ENCODE data around the gene ORC1.

DNA sequence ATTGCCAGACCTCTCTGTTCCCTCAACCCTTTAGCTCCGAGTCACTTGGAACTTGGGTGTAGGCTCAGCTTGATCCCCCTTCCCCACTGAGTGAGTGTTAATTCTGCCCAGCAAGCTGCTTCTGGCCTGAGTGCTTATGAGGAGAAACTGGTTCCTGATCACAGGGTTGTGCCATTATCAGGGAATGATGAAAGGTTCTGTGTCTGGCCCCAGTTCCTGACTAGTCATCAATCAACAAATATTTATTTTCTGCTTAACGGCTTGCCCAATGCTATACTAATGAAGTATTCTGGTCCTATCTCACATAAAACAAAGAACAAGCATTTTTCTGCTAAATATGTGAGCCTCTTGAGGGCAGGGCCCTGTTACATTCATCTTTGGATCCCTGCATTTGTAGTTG is 59.0 kb downstream of the ORC1 start:
- TF ChIP-seq POLR2AphosphoS5 (IDR thresholded peaks at IDR 0.05) (no peak), POLR2A (IDR thresholded peaks at IDR 0.05) (no peak)
- TF ChIP-seq, protein P1, sequence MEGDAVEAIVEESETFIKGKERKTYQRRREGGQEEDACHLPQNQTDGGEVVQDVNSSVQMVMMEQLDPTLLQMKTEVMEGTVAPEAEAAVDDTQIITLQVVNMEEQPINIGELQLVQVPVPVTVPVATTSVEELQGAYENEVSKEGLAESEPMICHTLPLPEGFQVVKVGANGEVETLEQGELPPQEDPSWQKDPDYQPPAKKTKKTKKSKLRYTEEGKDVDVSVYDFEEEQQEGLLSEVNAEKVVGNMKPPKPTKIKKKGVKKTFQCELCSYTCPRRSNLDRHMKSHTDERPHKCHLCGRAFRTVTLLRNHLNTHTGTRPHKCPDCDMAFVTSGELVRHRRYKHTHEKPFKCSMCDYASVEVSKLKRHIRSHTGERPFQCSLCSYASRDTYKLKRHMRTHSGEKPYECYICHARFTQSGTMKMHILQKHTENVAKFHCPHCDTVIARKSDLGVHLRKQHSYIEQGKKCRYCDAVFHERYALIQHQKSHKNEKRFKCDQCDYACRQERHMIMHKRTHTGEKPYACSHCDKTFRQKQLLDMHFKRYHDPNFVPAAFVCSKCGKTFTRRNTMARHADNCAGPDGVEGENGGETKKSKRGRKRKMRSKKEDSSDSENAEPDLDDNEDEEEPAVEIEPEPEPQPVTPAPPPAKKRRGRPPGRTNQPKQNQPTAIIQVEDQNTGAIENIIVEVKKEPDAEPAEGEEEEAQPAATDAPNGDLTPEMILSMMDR (IDR thresholded peaks at IDR 0.05), result no peak
